GM21390 (cell line): ENCODE results near the gene SDHAF2.
"Not testable (repeated sequence)": the region's sequence is repeated elsewhere in the genome, so short reads cannot be mapped to it uniquely, and the experiment has no call there.

ENCODE experiments used
- ATAC-seq: cut with Tn5 transposase; IDR thresholded peaks from one replicate; pipeline ENCODE4 v1.9.1; 2021; ENCODE audit not compliant: unreplicated experiment

Gene SDHAF2

GRCh38 chr11:61474013-61474643 is 44.2 kb downstream of the SDHAF2 start:
- ATAC-seq, result no peak

- no peak for ATAC-seq
Observed at GRCh38 chr11:61475433-61475832, 45.5 kb downstream of the SDHAF2 start.

- no peak for ATAC-seq
Observed at GRCh38 chr11:61476371-61476770, 46.4 kb downstream of the SDHAF2 start.

GRCh38 chr11:61477126-61477525 is 47.2 kb downstream of the SDHAF2 start:
- ATAC-seq, result no peak

GRCh38 chr11:61477727-61478148 is 47.8 kb downstream of the SDHAF2 start:
- ATAC-seq, result no peak

GRCh38 chr11:61479360-61480058 is 49.6 kb downstream of the SDHAF2 start:
- ATAC-seq, result not testable (repeated sequence)

GRCh38 chr11:61480261-61480993 is 50.5 kb downstream of the SDHAF2 start:
- ATAC-seq, result no peak

- no peak for ATAC-seq
Observed at GRCh38 chr11:61480994-61481335, 51.0 kb downstream of the SDHAF2 start.

- ATAC-seq, result no peak
Observed at GRCh38 chr11:61481806-61482205, 51.9 kb downstream of the SDHAF2 start.

GRCh38 chr11:61482513-61482912 is 52.6 kb downstream of the SDHAF2 start:
- ATAC-seq, result no peak

GRCh38 chr11:61484541-61484940 is 54.6 kb downstream of the SDHAF2 start:
- ATAC-seq, result no peak

GRCh38 chr11:61485080-61485479 is 55.2 kb downstream of the SDHAF2 start:
- ATAC-seq, result no peak

- ATAC-seq, result no peak
Observed at GRCh38 chr11:61486011-61486620, 56.2 kb downstream of the SDHAF2 start.

GRCh38 chr11:61486779-61487178 is 56.9 kb downstream of the SDHAF2 start:
- no peak for ATAC-seq

GRCh38 chr11:61487342-61488025 is 57.6 kb downstream of the SDHAF2 start:
- no peak for ATAC-seq

- ATAC-seq, result no peak
Observed at GRCh38 chr11:61488651-61489291, 58.8 kb downstream of the SDHAF2 start.

GRCh38 chr11:61489833-61490721 is 60.2 kb downstream of the SDHAF2 start:
- no peak for ATAC-seq

- ATAC-seq, result no peak
Observed at GRCh38 chr11:61491736-61492395, 61.9 kb downstream of the SDHAF2 start.

GRCh38 chr11:61494381-61494961 is 64.5 kb downstream of the SDHAF2 start:
- ATAC-seq, result no peak
